H9 (cell line): ENCODE results near the gene CRHR1. TPM values are rescaled to one million over a fixed set of nuclear protein-coding genes. Genes with fewer than 3 reads are reported as not detected.

Source experiments
- DNase-seq: peaks from one replicate; pipeline ENCODE4 v3.0.0-alpha.2; 2017
- H2AFZ ChIP-seq: one replicate; pipeline ENCODE4 v1.6.1; 2013; ENCODE audit warnings: mild to moderate bottlenecking, low read length, control low read depth, moderate library complexity
- H2AK5ac ChIP-seq: 2 replicates; pipeline ENCODE4 v1.6.1; 2013; ENCODE audit warnings: low read length, control low read depth, mixed read lengths; ENCODE audit not compliant: insufficient read length
- H2BK120ac ChIP-seq: one replicate; pipeline ENCODE4 v1.6.1; 2013; ENCODE audit warnings: low read depth, mild to moderate bottlenecking, low read length, control low read depth, inconsistent platforms; ENCODE audit not compliant: poor library complexity, severe bottlenecking
- H2BK12ac ChIP-seq: 2 replicates; pipeline ENCODE4 v1.6.1; 2013; ENCODE audit warnings: low read length, control low read depth, mixed read lengths, low read depth; ENCODE audit not compliant: insufficient read length
- H2BK15ac ChIP-seq: 2 replicates; pipeline ENCODE4 v1.6.1; 2013; ENCODE audit warnings: low read depth, low read length, control low read depth
- H2BK20ac ChIP-seq: one replicate; pipeline ENCODE4 v1.6.1; 2013; ENCODE audit warnings: low read depth, mild to moderate bottlenecking, low read length, control low read depth, inconsistent platforms; ENCODE audit not compliant: poor library complexity, severe bottlenecking
- H2BK5ac ChIP-seq: 2 replicates; pipeline ENCODE4 v1.6.1; 2013; ENCODE audit warnings: low read length, control low read depth, mixed read lengths; ENCODE audit not compliant: insufficient read length
- H3K14ac ChIP-seq: 2 replicates; pipeline ENCODE4 v1.6.1; 2013; ENCODE audit warnings: low read length, control low read depth; ENCODE audit not compliant: insufficient read depth
- H3K18ac ChIP-seq: 2 replicates; pipeline ENCODE4 v1.6.1; 2013; ENCODE audit warnings: low read depth, mild to moderate bottlenecking, mixed read lengths, low read length, control low read depth; ENCODE audit not compliant: insufficient read length
- H3K23ac ChIP-seq: 2 replicates; pipeline ENCODE4 v1.6.1; 2013; ENCODE audit warnings: low read length, control low read depth, mixed read lengths, low read depth; ENCODE audit not compliant: insufficient read length
- H3K23me2 ChIP-seq: 2 replicates; pipeline ENCODE4 v1.6.1; 2013; ENCODE audit warnings: low read depth, mild to moderate bottlenecking, mixed read lengths, low read length, control low read depth; ENCODE audit not compliant: insufficient read length, poor library complexity, severe bottlenecking
- H3K27ac ChIP-seq: 2 replicates; pipeline ENCODE4 v1.5.1; 2013; ENCODE audit warnings: low read length, control low read depth, mixed read lengths, low read depth; ENCODE audit not compliant: insufficient read length
- H3K27me3 ChIP-seq: 2 replicates; pipeline ENCODE4 v1.6.1; 2013; ENCODE audit warnings: low read length, control low read depth, inconsistent platforms; ENCODE audit not compliant: insufficient read depth
- H3K4ac ChIP-seq: 2 replicates; pipeline ENCODE4 v1.6.1; 2013; ENCODE audit warnings: low read depth, mild to moderate bottlenecking, control low read depth, inconsistent platforms, low read length, moderate library complexity
- H3K4me1 ChIP-seq: 2 replicates; pipeline ENCODE4 v1.6.1; 2013; ENCODE audit warnings: low read length, control low read depth, inconsistent platforms; ENCODE audit not compliant: insufficient read depth
- H3K4me2 ChIP-seq: 2 replicates; pipeline ENCODE4 v1.6.1; 2013; ENCODE audit warnings: low read length, control low read depth, mixed read lengths; ENCODE audit not compliant: insufficient read length, insufficient read depth
- H3K56ac ChIP-seq: 2 replicates; pipeline ENCODE4 v1.6.1; 2013; ENCODE audit warnings: low read depth, mild to moderate bottlenecking, mixed read lengths, low read length, control low read depth; ENCODE audit not compliant: insufficient read length
- H3K79me1 ChIP-seq: 2 replicates; pipeline ENCODE4 v1.6.1; 2013; ENCODE audit warnings: low read depth, mild to moderate bottlenecking, moderate library complexity, low read length, control low read depth, inconsistent platforms; ENCODE audit not compliant: insufficient read depth, poor library complexity, severe bottlenecking
- H3K79me2 ChIP-seq: 2 replicates; pipeline ENCODE4 v1.6.1; 2013; ENCODE audit warnings: low read length, control low read depth, inconsistent platforms; ENCODE audit not compliant: insufficient read depth
- H3K9ac ChIP-seq: 2 replicates; pipeline ENCODE4 v1.6.1; 2013; ENCODE audit warnings: low read length, control low read depth, mixed read lengths; ENCODE audit not compliant: insufficient read length; ENCODE audit errors: extremely low read depth
- H3K9me3 ChIP-seq: one replicate; pipeline ENCODE4 v1.6.1; 2013; ENCODE audit warnings: low read depth, low read length, inconsistent platforms; ENCODE audit not compliant: control insufficient read depth
- H3T11ph ChIP-seq: one replicate; pipeline ENCODE4 v1.6.1; 2013; ENCODE audit warnings: mild to moderate bottlenecking, low read length, control low read depth, inconsistent platforms
- H4K20me1 ChIP-seq: one replicate; pipeline ENCODE4 v1.6.1; 2013; ENCODE audit not compliant: control insufficient read depth, insufficient read length, insufficient read depth
- H4K5ac ChIP-seq: 2 replicates; pipeline ENCODE4 v1.6.1; 2013; ENCODE audit warnings: low read depth, mild to moderate bottlenecking, mixed read lengths, low read length, control low read depth; ENCODE audit not compliant: insufficient read length
- H4K8ac ChIP-seq: replicated peaks from 2 replicates; pipeline ENCODE4 v1.6.1; 2013; ENCODE audit warnings: low read length, control low read depth, mixed read lengths, low read depth; ENCODE audit not compliant: insufficient read length
- H4K91ac ChIP-seq: 2 replicates; pipeline ENCODE4 v1.6.1; 2013; ENCODE audit warnings: low read depth, mild to moderate bottlenecking, moderate library complexity, mixed read lengths, low read length, control low read depth; ENCODE audit not compliant: insufficient read length
- H3K27ac Mint-ChIP-seq, 3 experiments: 2 replicates in 2 of 3; 3 replicates in 1 of 3; pipeline ENCODE4 v1.8.0; 2020 to 2021; ENCODE audit warnings: mixed read lengths in 3 of 3, mild to moderate bottlenecking in 1 of 3, moderate library complexity in 1 of 3
- H3K27me3 Mint-ChIP-seq: 2 replicates; pipeline ENCODE4 v1.8.0; 2021; ENCODE audit warnings: low read depth, mild to moderate bottlenecking, moderate library complexity, mixed read lengths
- H3K36me3 Mint-ChIP-seq, 3 experiments: 2 replicates in 2 of 3; 3 replicates in 1 of 3; pipeline ENCODE4 v1.8.0; 2020 to 2021; ENCODE audit warnings: low read depth in 3 of 3, mixed read lengths in 3 of 3; ENCODE audit not compliant: insufficient read depth in 1 of 3
- H3K4me1 Mint-ChIP-seq, 2 experiments: 2 replicates each; pipeline ENCODE4 v1.8.0; 2020; ENCODE audit warnings: mixed read lengths in 2 of 2
- H3K4me3 Mint-ChIP-seq, 2 experiments: 2 replicates in 1 of 2; 3 replicates in 1 of 2; pipeline ENCODE4 v1.8.0; 2020 to 2021; ENCODE audit warnings: mild to moderate bottlenecking in 2 of 2, mixed read lengths in 2 of 2, moderate library complexity in 1 of 2
- H3K9me3 Mint-ChIP-seq, 2 experiments: 2 replicates in 1 of 2; 3 replicates in 1 of 2; pipeline ENCODE4 v1.8.0; 2020; ENCODE audit warnings: mild to moderate bottlenecking in 2 of 2, mixed read lengths in 2 of 2, moderate library complexity in 1 of 2
- WGBS: extraction: QIAGEN DNeasy Blood & Tissue Kit; methylation state at CpG from one replicate; pipeline ENCODE4 v1.1.7; 2013; ENCODE audit warnings: missing lambda C conversion rate, low lambda C conversion rate, mixed read lengths; ENCODE audit not compliant: insufficient read length; ENCODE audit errors: extremely low coverage; 5-methylcytosine and 5-hydroxymethylcytosine counted together
- total RNA-seq: library from RNA; stranded (reverse); gene quantifications from 2 replicates; pipeline ENCODE4 v1.2.1, GENCODE V29; 2021
- TF ChIP-seq, protein P1 (sequence below): fragments of 200-600 bp; sonication (generic); conservative IDR thresholded peaks from 3 replicates; pipeline ENCODE4 v1.8.0; 2021; ENCODE audit warnings: antibody characterized with exemption, mild to moderate bottlenecking

CRHR1 gene
- total RNA-seq, 1 experiment from 2014 or later: 0.52 TPM

DNA sequence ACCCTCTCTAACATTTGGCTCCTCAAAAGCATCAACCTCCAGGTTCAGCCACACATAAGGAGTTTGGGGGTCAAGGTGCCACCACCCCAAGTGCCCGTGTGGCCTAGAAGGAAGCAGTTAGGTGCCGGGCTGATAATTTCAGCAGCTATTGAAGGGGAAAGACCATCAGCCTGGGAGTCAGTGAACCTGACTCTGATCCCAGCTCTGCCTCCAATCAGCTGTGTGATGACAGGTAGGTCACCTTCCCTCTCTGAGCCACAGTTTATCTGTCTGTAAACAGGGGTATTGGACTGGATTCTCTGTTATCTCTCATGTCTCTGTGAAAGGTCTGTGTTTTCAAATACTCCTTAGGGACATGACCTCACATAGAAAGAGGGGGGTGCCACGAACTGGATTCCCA, 3.9 kb downstream of the CRHR1 start:
- H2BK12ac ChIP-seq: no peak overlapping the region
- peaks cover 28 to 52% of the 10 kb centered on the region in 2 experiments for H3K4me1 Mint-ChIP-seq
- H3K56ac ChIP-seq: no peak overlapping the region
- H3K18ac ChIP-seq: no peak overlapping the region
- no peak for DNase-seq
- no peak overlapping the region for H2BK20ac ChIP-seq
- peaks cover 97% of the 10 kb centered on the region for H3K27me3 Mint-ChIP-seq
- no peak overlapping the region for H4K91ac ChIP-seq
- peaks cover 16% of the 10 kb centered on the region for H3K27me3 ChIP-seq
- no peak overlapping the region for H3K23ac ChIP-seq
- no peak overlapping the region for H3K4ac ChIP-seq
- no peak overlapping the region for H2BK120ac ChIP-seq
- H2AFZ ChIP-seq: no peak overlapping the region
- H3K9ac ChIP-seq: no peak overlapping the region
- H3K4me2 ChIP-seq: no peak overlapping the region
- H3K27ac Mint-ChIP-seq: no peak overlapping the region; a peak in 1 of 7 replicates
- H3K9me3 Mint-ChIP-seq: no peaks in the 10 kb centered on the region
- H3K4me1 ChIP-seq: peaks cover 2% of the 10 kb centered on the region; the same call in 1 of the 2 replicates
- no peak overlapping the region for H3K14ac ChIP-seq
- H3K36me3 Mint-ChIP-seq: no peaks in the 10 kb centered on the region; a peak in 2 of 7 replicates
- no peaks in the 10 kb centered on the region for H3K79me1 ChIP-seq
- H3T11ph ChIP-seq: no peak overlapping the region
- TF ChIP-seq, protein P1, sequence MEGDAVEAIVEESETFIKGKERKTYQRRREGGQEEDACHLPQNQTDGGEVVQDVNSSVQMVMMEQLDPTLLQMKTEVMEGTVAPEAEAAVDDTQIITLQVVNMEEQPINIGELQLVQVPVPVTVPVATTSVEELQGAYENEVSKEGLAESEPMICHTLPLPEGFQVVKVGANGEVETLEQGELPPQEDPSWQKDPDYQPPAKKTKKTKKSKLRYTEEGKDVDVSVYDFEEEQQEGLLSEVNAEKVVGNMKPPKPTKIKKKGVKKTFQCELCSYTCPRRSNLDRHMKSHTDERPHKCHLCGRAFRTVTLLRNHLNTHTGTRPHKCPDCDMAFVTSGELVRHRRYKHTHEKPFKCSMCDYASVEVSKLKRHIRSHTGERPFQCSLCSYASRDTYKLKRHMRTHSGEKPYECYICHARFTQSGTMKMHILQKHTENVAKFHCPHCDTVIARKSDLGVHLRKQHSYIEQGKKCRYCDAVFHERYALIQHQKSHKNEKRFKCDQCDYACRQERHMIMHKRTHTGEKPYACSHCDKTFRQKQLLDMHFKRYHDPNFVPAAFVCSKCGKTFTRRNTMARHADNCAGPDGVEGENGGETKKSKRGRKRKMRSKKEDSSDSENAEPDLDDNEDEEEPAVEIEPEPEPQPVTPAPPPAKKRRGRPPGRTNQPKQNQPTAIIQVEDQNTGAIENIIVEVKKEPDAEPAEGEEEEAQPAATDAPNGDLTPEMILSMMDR: no peak
- H4K8ac ChIP-seq: no peak overlapping the region
- no peaks in the 10 kb centered on the region for H3K9me3 ChIP-seq
- no peak overlapping the region for H3K4me3 Mint-ChIP-seq
- H4K5ac ChIP-seq: no peak overlapping the region
- no peak overlapping the region for H2AK5ac ChIP-seq
- no peak overlapping the region for H2BK5ac ChIP-seq
- H4K20me1 ChIP-seq: no peaks in the 10 kb centered on the region
- WGBS: no CpG with 5 or more reads among the region's 3 CpGs
- peaks cover 20% of the 10 kb centered on the region for H3K23me2 ChIP-seq
- no peaks in the 10 kb centered on the region for H3K79me2 ChIP-seq
- H2BK15ac ChIP-seq: no peak overlapping the region
- H3K27ac ChIP-seq: no peak overlapping the region
